Measurements from ENCODE around the gene TMEM231. TPM values are rescaled to one million over a fixed set of nuclear protein-coding genes. Genes with fewer than 3 reads are reported as not detected.
"Not testable (repeated sequence)": the region's sequence is repeated elsewhere in the genome, so short reads cannot be mapped to it uniquely, and the experiment has no call there.

The TMEM231 gene
- total RNA-seq, 1 experiment from 2014 or later, result 9.7 TPM

DNA sequence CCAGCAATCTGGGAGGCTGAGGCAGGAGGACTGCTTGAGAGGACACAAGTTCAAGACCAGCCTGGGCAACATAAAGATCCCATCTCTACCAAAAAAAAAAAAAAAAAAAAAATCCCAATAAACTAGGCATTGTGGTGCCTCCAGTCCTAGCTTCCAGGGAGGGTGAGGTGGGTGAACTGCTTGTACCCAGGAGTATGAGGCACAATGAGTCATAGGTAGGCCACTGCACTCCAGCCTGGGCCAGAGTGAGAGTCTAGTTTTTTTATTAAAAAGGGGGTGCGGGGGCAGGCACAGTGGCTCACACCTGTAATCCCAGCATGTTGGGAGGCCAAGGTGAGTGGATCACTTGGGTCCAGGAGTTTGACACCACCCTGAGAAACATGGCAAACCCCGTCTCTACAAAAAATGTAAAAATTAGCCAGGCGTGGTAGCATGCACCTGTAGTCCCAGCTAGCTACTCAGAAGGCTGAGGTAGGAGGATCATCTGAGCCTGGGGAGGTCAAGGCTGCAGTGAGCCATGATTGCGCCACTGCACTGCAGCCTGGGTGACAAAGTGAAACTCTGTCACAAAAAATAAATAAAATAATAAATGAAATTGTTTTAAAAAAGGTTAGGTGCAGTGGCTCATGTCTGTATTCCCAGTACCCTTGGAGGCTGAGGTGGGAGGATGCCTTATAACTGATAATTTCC, 53.0 kb downstream of the TMEM231 start:
- peaks cover 13 to 30% of the 10 kb centered on the region in 2 experiments for H3K4me1 ChIP-seq (ENCODE audit: control insufficient read depth in 1 of 2, insufficient read depth in 2 of 2, low read length in 2 of 2)
- intact Hi-C loops (cut with micrococcal nuclease), result no loop called here
- no peaks in the 10 kb centered on the region for H3K79me2 ChIP-seq (ENCODE audit: insufficient read depth, low read length)
- ATAC-seq (peak; percentile 58), DNase-seq (ENCODE audit: low read depth, low spot score) (no peak)
- TF ChIP-seq SP1 (IDR thresholded peaks at IDR 0.05; ENCODE audit: low read depth) (peak; percentile 18; the same call in 1 of the 2 replicates), CBX3 (IDR thresholded peaks at IDR 0.05; ENCODE audit: low read depth) (no peak), JUND (IDR thresholded peaks at IDR 0.05) (peak; percentile 59), POLR2AphosphoS5 (IDR thresholded peaks at IDR 0.05; ENCODE audit: low read depth, low read length) (no peak), ZBTB33 (IDR thresholded peaks at IDR 0.05; ENCODE audit: extremely low read depth, insufficient replicate concordance, low read length) (no peak), FOSL1 (IDR thresholded peaks at IDR 0.05; ENCODE audit: low read depth) (peak; percentile 77; the same call in 1 of the 2 replicates)
- TF ChIP-seq, protein P1, sequence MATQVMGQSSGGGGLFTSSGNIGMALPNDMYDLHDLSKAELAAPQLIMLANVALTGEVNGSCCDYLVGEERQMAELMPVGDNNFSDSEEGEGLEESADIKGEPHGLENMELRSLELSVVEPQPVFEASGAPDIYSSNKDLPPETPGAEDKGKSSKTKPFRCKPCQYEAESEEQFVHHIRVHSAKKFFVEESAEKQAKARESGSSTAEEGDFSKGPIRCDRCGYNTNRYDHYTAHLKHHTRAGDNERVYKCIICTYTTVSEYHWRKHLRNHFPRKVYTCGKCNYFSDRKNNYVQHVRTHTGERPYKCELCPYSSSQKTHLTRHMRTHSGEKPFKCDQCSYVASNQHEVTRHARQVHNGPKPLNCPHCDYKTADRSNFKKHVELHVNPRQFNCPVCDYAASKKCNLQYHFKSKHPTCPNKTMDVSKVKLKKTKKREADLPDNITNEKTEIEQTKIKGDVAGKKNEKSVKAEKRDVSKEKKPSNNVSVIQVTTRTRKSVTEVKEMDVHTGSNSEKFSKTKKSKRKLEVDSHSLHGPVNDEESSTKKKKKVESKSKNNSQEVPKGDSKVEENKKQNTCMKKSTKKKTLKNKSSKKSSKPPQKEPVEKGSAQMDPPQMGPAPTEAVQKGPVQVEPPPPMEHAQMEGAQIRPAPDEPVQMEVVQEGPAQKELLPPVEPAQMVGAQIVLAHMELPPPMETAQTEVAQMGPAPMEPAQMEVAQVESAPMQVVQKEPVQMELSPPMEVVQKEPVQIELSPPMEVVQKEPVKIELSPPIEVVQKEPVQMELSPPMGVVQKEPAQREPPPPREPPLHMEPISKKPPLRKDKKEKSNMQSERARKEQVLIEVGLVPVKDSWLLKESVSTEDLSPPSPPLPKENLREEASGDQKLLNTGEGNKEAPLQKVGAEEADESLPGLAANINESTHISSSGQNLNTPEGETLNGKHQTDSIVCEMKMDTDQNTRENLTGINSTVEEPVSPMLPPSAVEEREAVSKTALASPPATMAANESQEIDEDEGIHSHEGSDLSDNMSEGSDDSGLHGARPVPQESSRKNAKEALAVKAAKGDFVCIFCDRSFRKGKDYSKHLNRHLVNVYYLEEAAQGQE (IDR thresholded peaks at IDR 0.05; ENCODE audit: low read depth), result no peak
- no peak overlapping the region for H2AFZ ChIP-seq (ENCODE audit: low read depth, low read length, poor library complexity, severe bottlenecking)
- ChIA-PET CTCF (interaction anchor here (1.0 kb wide), 1 partner anchor 14 kb away, joined by 6 read pairs; no protein-coding TSS in a partner anchor), RAD21 (ENCODE audit: low non-redundant PET in 1 of 2, low total read pairs in 2 of 2, uncharacterized antibody in 2 of 2, unreplicated experiment in 2 of 2) (no interaction called here), POLR2A (interaction anchor here (1.6 kb wide), 1 partner anchor 13 kb away, joined by 10 read pairs; no protein-coding TSS in a partner anchor)
- BruUV-seq (replicated peaks), result no TSS peak
- H4K20me1 ChIP-seq (ENCODE audit: insufficient read depth), result no peaks in the 10 kb centered on the region
- no peak overlapping the region for H3K27ac ChIP-seq (ENCODE audit: low read depth, low read length)
- H3K4me2 ChIP-seq (ENCODE audit: low read length), result peak overlapping the region; percentile 48
- no peak overlapping the region for H3K4me3 ChIP-seq (replicated peaks in 1 of 2; ENCODE audit: low read depth in 1 of 2, low read length in 2 of 2)
- H3K9me2 ChIP-seq (ENCODE audit: insufficient read depth), result no peaks in the 10 kb centered on the region
- no peaks in the 10 kb centered on the region for H3K36me3 ChIP-seq (ENCODE audit: control insufficient read depth in 1 of 2, insufficient read depth in 2 of 2, low read length in 2 of 2)
- H3K27me3 ChIP-seq (ENCODE audit: insufficient read depth, low read length), result no peaks in the 10 kb centered on the region
- no peaks in the 10 kb centered on the region for H3K9me3 ChIP-seq (ENCODE audit: control insufficient read depth in 1 of 2, insufficient read depth in 1 of 2, low read depth in 1 of 2, low read length in 2 of 2)
- H3K9ac ChIP-seq (ENCODE audit: low read length), result no peak overlapping the region

DNA sequence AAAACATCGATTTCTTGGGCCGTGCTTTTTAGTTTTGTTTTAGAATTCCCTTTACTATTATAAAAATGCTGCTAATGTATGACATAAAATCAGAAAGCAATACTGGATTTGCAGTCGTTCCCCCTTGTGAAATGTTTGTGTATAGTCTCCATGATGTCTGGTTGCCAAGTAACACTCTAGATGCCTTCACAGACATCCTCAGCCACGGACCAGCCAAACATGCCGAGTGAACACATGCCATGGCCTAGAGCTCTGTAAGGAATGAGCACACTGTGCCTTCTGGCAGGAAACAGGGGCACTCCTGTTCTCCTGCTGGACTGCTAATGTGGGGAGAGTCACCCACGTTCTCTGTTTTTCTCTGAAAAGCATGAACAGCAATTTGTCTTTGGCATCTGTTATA, 54.2 kb downstream of the TMEM231 start:
- H3K9me3 ChIP-seq (ENCODE audit: control insufficient read depth in 1 of 2, insufficient read depth in 1 of 2, low read depth in 1 of 2, low read length in 2 of 2); H3K36me3 ChIP-seq (ENCODE audit: control insufficient read depth in 1 of 2, insufficient read depth in 2 of 2, low read length in 2 of 2); H3K79me2 ChIP-seq (ENCODE audit: insufficient read depth, low read length); ATAC-seq; RAD21 ChIA-PET (ENCODE audit: low non-redundant PET in 1 of 2, low total read pairs in 2 of 2, uncharacterized antibody in 2 of 2, unreplicated experiment in 2 of 2); H2AFZ ChIP-seq (ENCODE audit: low read depth, low read length, poor library complexity, severe bottlenecking); H3K9ac ChIP-seq (ENCODE audit: low read length); H3K4me2 ChIP-seq (ENCODE audit: low read length); DNase-seq (ENCODE audit: low read depth, low spot score); intact Hi-C loops (cut with micrococcal nuclease); CTCF ChIA-PET; H3K9me2 ChIP-seq (ENCODE audit: insufficient read depth); POLR2A ChIA-PET; H3K27me3 ChIP-seq (ENCODE audit: insufficient read depth, low read length); H4K20me1 ChIP-seq (ENCODE audit: insufficient read depth); H3K4me3 ChIP-seq (replicated peaks in 1 of 2; ENCODE audit: low read depth in 1 of 2, low read length in 2 of 2); BruUV-seq (replicated peaks); H3K27ac ChIP-seq (ENCODE audit: low read depth, low read length): not testable (repeated sequence)
- H3K4me1 ChIP-seq (ENCODE audit: control insufficient read depth in 1 of 2, insufficient read depth in 2 of 2, low read length in 2 of 2), result peaks cover 13 to 28% of the 10 kb centered on the region in 2 experiments
